Measurements from ENCODE around the gene FMN1. TPM values are rescaled to one million over a fixed set of nuclear protein-coding genes. Genes with fewer than 3 reads are reported as not detected.

Gene FMN1
- polyA plus RNA-seq, 3 donors, result 0.55 to 1.1 (median 1.0) TPM

DNA sequence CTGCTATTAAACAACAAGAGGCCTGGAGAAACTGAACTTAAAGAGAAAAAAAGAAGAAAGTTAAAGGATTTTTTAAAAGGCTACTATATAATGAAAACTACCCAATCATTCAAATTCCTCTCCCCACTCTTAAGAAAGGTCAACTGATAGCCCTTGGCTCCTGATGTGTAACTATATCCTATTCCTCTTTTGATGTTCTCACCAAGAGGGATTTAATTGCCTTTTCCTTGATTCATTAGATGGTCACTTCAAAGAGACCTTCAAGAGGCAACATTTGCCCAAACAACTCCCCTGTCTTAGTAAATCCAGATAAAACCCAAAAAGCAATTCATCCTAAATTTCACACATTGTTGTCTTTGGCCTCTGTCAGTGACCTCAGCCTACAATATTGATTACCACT lies 86.0 kb downstream of the FMN1 start:
- H3K27ac ChIP-seq (ENCODE audit: low read depth, low read length), result no peak overlapping the region

DNA sequence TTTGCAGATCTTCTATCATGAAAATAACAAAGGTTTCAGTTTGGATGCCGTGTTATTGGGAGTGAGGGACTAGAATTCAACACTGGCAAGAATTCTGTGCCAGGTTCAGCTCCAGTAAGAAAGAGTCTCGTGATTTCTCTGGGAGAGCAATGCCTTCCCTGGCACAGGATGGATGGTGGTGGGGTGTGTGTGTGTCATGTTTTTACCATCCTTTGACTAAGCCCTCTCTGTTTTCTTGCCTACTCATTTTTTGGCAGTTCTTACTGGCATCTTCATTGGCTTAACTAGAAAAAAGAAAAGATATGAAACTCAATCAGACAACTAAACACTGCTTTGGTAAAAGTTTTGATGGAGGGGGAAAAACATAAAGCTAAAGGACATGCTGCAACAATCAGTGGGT lies 86.6 kb downstream of the FMN1 start:
- 67 to 79% (median 76%) methylated on average over 2 of the region's 2 CpGs for WGBS, 3 donors

GRCh38 chr15:33104212-33104611 lies 90.3 kb downstream of the FMN1 start:
- no peak overlapping the region for H3K27ac ChIP-seq (ENCODE audit: low read depth, low read length)
- WGBS, 3 donors, result 23 to 55% (median 28%) methylated on average over 2 of the region's 2 CpGs

More for the DNA sequence above, 86.6 kb downstream of the FMN1 start:
- no peak overlapping the region for H3K27ac ChIP-seq (ENCODE audit: low read depth, low read length)

DNA sequence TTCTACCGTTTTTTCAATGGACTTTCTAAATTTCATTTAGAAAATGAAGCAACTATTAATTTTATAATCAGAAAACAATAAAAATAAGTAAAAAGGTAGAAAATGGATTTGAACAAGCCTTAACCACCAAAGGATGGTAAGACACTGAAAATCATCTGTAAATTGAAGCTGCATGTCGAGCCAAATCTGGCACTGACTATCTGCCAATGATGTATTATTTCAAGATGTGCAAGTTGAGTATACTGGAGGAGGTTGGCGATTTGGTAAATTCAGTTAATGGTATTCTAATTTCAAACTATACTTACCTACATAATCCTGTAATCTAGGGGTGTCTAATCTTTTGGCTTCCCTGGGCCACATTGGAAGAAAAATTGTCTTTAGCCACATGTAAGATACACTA lies 93.5 kb downstream of the FMN1 start:
- no peak overlapping the region for H3K27ac ChIP-seq (ENCODE audit: low read depth, low read length)
- 72 to 92% (median 89%) methylated on average over 3 of the region's 3 CpGs for WGBS, 3 donors

DNA sequence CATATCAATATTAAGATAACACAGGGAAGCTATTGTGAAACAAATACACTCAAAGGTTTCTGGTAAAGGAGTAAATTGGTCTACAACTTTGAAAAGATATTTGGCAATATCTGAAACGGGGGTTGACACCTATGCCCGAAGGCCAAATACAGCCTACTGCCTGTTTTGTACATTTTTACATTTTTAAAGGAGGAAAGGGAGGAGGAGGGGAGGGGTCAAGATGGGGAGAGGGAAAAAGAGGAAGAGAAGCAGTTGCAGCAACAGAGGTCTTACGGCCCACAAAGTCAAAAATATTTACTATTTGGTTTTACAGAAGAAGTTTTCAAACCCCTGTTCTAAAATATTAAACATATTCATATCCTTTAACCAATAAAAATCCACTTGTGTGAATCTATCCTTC lies 94.2 kb downstream of the FMN1 start:
- no peak overlapping the region for H3K27ac ChIP-seq (ENCODE audit: low read depth, low read length)
- 48 to 71% (median 51%) methylated on average over 3 of the region's 3 CpGs for WGBS, 3 donors

DNA sequence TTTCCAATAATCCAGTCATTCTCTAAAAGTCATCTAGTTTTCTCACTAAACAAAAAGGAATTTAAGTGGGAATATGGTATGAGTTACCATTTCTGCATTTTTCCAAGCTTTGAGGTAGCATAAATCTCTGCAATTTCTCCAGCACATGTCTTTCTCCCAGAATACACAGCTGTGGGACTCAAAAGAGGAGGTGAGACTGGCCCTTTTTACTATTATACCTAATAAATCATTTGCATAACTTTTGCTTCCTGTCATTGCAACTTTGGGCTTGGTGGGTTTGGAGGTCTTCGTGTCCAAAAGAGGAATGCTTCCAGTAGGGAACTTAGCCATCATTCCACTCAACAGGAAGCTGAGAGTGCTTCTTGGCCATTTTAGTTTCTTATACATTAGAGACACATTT lies 94.8 kb downstream of the FMN1 start:
- no peak overlapping the region for H3K27ac ChIP-seq (ENCODE audit: low read depth, low read length)
- WGBS, 3 donors, result 14 to 35% (median 17%) methylated on average over 1 of the region's 1 CpG

DNA sequence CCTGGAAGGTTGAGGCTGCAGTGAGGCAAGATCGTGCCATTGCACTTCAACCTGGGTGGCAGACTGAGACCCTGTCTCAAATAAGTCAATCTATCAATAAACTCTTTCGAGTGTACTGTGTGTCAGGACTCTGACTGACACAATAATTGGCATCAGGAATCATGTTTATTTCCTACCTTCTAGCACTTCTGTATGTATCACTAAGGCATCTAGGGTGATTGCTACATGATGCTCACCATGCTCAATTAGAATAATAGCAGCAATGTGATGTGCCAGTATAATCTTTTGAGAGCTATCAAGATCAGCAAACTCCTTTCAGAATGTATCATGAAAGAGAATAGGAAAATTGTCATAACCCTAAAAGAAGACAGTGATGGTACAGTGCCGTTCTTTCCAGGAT lies 95.3 kb downstream of the FMN1 start:
- WGBS, 3 donors, result 78 to 91% (median 86%) methylated on average over 3 of the region's 3 CpGs
- H3K27ac ChIP-seq (ENCODE audit: low read depth, low read length), result no peak overlapping the region

DNA sequence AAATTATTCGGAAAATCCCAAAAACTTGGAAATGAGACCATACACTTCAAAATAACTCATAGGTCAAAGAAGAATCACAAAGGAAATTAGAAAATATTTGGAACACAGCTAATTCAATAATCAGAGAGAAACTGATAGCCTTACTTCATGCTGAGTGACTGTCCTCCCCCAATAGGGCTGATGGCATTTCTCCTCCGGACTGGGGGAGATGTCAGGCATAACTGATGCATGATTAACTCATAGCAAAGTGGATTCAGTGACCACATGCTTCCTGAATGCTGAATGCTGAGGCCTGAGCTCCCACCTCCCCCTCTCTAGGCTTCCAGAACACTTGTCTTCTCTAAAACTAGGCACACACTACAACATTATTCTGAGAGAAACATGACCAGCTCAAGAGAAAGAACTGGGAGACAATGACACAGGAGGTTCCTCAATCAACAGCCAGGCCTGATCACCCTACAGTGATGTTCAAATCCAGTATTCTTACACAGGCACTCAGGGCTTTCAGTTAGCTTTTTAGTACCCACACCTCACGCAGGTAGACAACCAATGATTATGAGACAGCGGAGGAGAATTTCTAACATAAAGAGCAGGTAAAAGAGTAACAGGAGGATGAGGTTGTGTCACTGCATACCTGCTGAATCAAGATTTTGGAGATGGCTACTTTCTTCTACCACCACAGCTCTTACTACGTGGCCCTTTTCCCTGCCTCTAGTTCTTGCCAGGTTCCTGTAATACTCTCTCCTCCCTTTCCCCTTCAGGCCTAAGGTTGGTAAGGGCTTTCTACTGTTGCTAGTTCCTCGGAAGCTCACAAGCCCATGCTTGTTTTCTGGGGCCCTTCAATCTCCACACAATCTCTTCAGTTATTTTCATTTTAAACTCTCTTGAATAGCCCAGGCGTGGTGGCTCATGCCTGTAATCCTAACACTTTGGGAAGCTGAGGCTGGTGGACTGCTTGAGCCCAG lies 96.1 kb downstream of the FMN1 start:
- 78 to 83% (median 81%) methylated on average over 7 of the region's 7 CpGs for whole genome bisulfite sequencing, 3 donors
- no peak overlapping the region for H3K27ac ChIP-seq (ENCODE audit: low read depth, low read length)

DNA sequence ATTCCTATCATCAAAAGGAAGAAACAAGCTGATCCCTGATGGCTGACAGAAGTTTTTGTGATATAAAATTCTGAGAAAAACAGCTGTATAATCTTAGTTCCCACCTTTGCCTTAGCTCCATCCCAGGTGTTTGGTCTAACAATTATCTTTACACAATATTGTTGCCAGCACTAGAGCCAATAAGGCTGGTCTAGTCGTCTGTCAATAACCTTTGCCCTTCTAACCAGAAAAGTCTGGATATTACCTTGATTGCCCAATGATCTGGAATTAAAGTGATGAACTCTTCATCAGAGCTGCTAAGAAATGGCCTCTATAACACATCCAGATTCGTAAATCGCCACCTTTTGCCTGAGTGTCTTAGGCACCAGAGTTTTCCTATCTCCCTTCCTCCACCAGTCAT lies 98.4 kb downstream of the FMN1 start:
- 73 to 92% (median 79%) methylated on average over 3 of the region's 3 CpGs for WGBS, 3 donors
- H3K27ac ChIP-seq (ENCODE audit: low read depth, low read length), result no peak overlapping the region

- WGBS, 3 donors, result 63 to 96% (median 71%) methylated on average over 2 of the region's 2 CpGs
Observed at GRCh38 chr15:33095641-33096040, 98.9 kb downstream of the FMN1 start.

GRCh38 chr15:33094336-33094735 lies 100.2 kb downstream of the FMN1 start:
- no peak overlapping the region for H3K27ac ChIP-seq (ENCODE audit: low read depth, low read length)
- WGBS, 3 donors, result 37 to 53% (median 38%) methylated on average over 2 of the region's 2 CpGs

More at GRCh38 chr15:33095641-33096040, 98.9 kb downstream of the FMN1 start:
- H3K27ac ChIP-seq (ENCODE audit: low read depth, low read length), result no peak overlapping the region

GRCh38 chr15:33093222-33093621 lies 101.3 kb downstream of the FMN1 start:
- no peak overlapping the region for H3K27ac ChIP-seq (ENCODE audit: low read depth, low read length)
- WGBS, 3 donors, result 56 to 75% (median 73%) methylated on average over 2 of the region's 2 CpGs

DNA sequence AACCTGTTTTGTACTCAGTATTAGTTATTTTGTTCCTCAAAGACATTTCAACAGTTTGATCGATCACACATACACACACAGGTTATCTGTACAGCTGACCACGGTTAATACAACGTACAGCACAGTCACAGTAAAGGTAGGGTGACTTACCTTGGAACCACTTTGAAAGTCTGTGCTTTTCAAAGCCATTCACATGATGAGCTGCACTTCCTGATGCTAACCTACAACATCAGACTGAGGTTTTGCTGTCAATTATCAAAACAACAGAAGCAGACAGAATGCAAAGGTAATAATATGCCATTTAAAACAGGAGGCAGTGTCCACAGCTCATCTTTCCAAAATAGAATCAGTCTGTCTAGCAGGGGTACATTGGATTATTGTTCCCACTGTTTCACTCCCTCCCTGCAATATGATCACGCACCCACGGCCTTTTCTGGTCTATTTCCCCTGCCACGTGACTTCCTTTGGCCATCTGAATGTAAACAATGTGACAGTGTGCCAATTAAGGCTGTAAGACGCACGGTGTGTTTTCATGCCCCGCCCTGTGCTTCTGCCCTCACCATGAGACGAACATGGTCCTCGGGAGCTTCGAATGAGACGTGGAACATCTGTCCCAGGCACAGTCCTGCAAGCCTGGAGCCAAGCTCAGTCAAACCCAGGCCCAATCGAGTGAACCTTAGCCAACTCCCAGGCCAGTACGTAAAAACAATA lies 102.4 kb downstream of the FMN1 start:
- 53 to 59% (median 57%) methylated on average over 15 of the region's 15 CpGs for WGBS, 3 donors
- H3K27ac ChIP-seq (ENCODE audit: low read depth, low read length), result no peak overlapping the region

GRCh38 chr15:33089878-33090757 lies 104.4 kb downstream of the FMN1 start:
- H3K27ac ChIP-seq (ENCODE audit: low read depth, low read length), result no peak overlapping the region
- 51 to 62% (median 53%) methylated on average over 5 of the region's 5 CpGs for WGBS, 3 donors

GRCh38 chr15:33089165-33089877 lies 105.2 kb downstream of the FMN1 start:
- 81 to 89% (median 85%) methylated on average over 7 of the region's 7 CpGs for WGBS, 3 donors

DNA sequence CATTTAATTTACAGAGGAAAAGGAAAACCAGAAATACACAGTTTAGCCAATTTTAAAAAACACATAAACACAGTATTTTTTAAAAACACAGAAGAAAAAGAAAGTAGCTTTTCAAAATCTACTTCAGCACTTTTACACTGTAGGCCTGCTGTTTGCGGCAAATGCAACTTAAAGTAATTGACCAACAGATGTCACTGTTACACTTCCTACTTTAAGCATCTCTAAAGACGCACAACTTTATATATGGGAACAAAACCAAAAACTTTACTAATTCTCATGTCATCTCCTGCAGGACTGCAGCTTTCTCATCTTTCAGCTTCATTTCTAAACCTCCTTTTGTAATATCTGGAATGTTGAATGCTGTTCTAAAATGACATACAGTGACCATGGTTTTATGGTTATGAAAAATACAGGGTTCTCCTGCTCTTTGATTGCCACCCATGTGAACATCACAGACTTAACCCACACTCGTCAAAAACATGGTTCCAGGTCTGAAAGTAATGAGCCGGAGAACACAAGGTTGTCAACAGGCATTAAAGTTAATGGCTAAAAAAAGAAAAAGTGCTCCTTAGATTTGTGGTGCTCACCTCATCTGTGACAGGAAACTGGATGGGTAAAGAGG lies 107.9 kb downstream of the FMN1 start:
- 21 to 31% (median 30%) methylated on average over 4 of the region's 4 CpGs for WGBS, 3 donors

More at GRCh38 chr15:33089165-33089877, 105.2 kb downstream of the FMN1 start:
- H3K27ac ChIP-seq (ENCODE audit: low read depth, low read length), result no peak overlapping the region

GRCh38 chr15:33084661-33085060 lies 109.9 kb downstream of the FMN1 start:
- 70 to 89% (median 79%) methylated on average over 4 of the region's 4 CpGs for WGBS, 3 donors
- no peak overlapping the region for H3K27ac ChIP-seq (ENCODE audit: low read depth, low read length)

More for the DNA sequence above, 107.9 kb downstream of the FMN1 start:
- H3K27ac ChIP-seq (ENCODE audit: low read depth, low read length), result no peak overlapping the region

All from adipose tissue (tissue), 3 donors.